ENCODE results near the gene ZNF500. TPM values are rescaled to one million over a fixed set of nuclear protein-coding genes. Genes with fewer than 3 reads are reported as not detected.

ZNF500 gene
- total and polyA plus RNA-seq, 10 of the 15 experiments (the other 5 are each of a cell fraction or from before 2014, with no cell fraction given) = 0.99 to 13.1 (median 5.5) TPM

DNA sequence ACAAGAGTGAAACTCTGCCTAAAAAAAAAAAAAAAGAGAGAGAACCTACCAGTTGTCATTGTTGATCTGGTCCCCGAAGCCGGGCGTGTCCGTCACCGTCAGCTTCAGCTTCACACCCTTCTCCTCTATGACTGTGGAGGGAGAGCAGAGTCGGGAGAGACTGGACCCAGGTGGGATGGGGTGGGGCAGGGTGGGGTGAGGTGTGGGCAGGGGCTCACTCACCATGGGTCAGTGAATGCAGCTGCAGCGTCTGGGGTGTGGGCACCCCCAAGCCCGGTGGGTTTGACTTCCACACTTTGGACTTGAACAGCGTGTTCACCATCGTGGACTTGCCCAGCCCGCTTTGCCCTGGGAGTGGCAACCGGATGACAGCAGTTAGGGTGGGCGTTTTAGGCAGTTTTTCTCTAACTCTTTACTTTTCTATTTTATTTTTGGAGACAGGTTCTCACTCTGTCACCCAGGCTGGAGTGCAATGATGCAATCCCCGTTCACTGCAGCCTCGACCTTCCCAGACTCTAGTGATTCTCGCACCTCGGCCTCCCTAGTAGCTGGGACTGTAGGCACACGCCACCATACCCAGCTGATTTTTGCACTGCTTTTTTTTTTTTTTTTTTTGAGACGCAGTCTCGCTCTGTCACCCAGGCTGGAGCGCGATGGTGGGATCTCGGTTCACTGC lies 18.9 kb upstream of the ZNF500 start:
- Histone ChIP-seq H4K20me1 (ENCODE audit: control insufficient read depth, insufficient read depth) (no peaks in the 10 kb centered on the region), H3K4me2 (ENCODE audit: control insufficient read depth, insufficient read depth) (no peak overlapping the region), H2AFZ (ENCODE audit: control insufficient read depth, low read depth, low read length) (no peak overlapping the region), H3K36me3 (ENCODE audit: control insufficient read depth in 2 of 2, insufficient read depth in 2 of 2, low read length in 1 of 2) (no peaks in the 10 kb centered on the region), H3K27ac (ENCODE audit: control insufficient read depth, insufficient read depth) (no peak overlapping the region), H3K27me3 (replicated peaks in 1 of 2; ENCODE audit: control insufficient read depth in 2 of 2, insufficient read depth in 2 of 2, low read length in 1 of 2) (no peaks in the 10 kb centered on the region), H3K9ac (ENCODE audit: control insufficient read depth, insufficient read depth, low read length) (no peak overlapping the region), H3K9me3 (replicated peaks; ENCODE audit: control insufficient read depth, insufficient read depth, low read length) (no peaks in the 10 kb centered on the region), H3K4me1 (ENCODE audit: control insufficient read depth, insufficient read depth, low read length) (no peaks in the 10 kb centered on the region), H3K79me2 (ENCODE audit: control insufficient read depth, insufficient read depth, low read length) (no peaks in the 10 kb centered on the region), H3K4me3 (no peak overlapping the region)
- intact Hi-C loops (cut with micrococcal nuclease; ENCODE audit: unreplicated experiment) = no loop called here
- FAIRE-seq (no peak), ATAC-seq (no peak), DNase-seq (ENCODE audit: low read depth, low spot score) (no peak)
- 77% methylated on average over 17 of the region's 23 CpGs for WGBS (ENCODE audit: insufficient coverage, insufficient replicate concordance, low lambda C conversion rate, missing lambda C conversion rate)
- SMC1A ChIA-PET (ENCODE audit: uncharacterized antibody, unreplicated experiment) = no interaction called here
- no peak for TF ChIP-seq MYC (IDR thresholded peaks at IDR 0.05; ENCODE audit: insufficient read depth, insufficient read length, insufficient replicate concordance, low read length, severe bottlenecking)
- TF ChIP-seq WRNIP1 (IDR thresholded peaks at IDR 0.05; ENCODE audit: borderline replicate concordance, low read depth, low read length) = no peak
- TF ChIP-seq JUND (IDR thresholded peaks at IDR 0.05; ENCODE audit: low read depth, low read length) = no peak
- TF ChIP-seq, protein P1, sequence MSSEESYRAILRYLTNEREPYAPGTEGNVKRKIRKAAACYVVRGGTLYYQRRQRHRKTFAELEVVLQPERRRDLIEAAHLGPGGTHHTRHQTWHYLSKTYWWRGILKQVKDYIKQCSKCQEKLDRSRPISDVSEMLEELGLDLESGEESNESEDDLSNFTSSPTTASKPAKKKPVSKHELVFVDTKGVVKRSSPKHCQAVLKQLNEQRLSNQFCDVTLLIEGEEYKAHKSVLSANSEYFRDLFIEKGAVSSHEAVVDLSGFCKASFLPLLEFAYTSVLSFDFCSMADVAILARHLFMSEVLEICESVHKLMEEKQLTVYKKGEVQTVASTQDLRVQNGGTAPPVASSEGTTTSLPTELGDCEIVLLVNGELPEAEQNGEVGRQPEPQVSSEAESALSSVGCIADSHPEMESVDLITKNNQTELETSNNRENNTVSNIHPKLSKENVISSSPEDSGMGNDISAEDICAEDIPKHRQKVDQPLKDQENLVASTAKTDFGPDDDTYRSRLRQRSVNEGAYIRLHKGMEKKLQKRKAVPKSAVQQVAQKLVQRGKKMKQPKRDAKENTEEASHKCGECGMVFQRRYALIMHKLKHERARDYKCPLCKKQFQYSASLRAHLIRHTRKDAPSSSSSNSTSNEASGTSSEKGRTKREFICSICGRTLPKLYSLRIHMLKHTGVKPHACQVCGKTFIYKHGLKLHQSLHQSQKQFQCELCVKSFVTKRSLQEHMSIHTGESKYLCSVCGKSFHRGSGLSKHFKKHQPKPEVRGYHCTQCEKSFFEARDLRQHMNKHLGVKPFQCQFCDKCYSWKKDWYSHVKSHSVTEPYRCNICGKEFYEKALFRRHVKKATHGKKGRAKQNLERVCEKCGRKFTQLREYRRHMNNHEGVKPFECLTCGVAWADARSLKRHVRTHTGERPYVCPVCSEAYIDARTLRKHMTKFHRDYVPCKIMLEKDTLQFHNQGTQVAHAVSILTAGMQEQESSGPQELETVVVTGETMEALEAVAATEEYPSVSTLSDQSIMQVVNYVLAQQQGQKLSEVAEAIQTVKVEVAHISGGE (CRISPR knock-in tag; IDR thresholded peaks at IDR 0.05) = no peak
- TF ChIP-seq PRDM15 (CRISPR knock-in tag; IDR thresholded peaks at IDR 0.05) = no peak
- TF ChIP-seq HCFC1 (IDR thresholded peaks at IDR 0.05; ENCODE audit: low read length) = no peak
- TF ChIP-seq CTCF (IDR thresholded peaks at IDR 0.05 in 2 of 3, conservative IDR thresholded peaks at IDR 0.05 in 1 of 3; ENCODE audit: control insufficient read depth in 2 of 3, extremely low read depth in 1 of 3, insufficient read depth in 1 of 3, low read depth in 3 of 3, low read length in 3 of 3) = no peak
- TF ChIP-seq STAT1 (conservative IDR thresholded peaks at IDR 0.05) = no peak
- TF ChIP-seq HDAC6 (IDR thresholded peaks at IDR 0.05; ENCODE audit: unreplicated experiment) = no peak
- no peak for TF ChIP-seq CBX5 (IDR thresholded peaks at IDR 0.05; ENCODE audit: low read depth)
- TF ChIP-seq TCF3 (IDR thresholded peaks at IDR 0.05; ENCODE audit: borderline replicate concordance, insufficient read depth, low read depth, low read length) = no peak
- in situ Hi-C loops (cut with MboI) = no loop called here
- BruUV-seq (replicated peaks) = no TSS peak
- POLR2A ChIA-PET = no interaction called here
- CTCF ChIA-PET = no interaction called here
- RAD21 ChIA-PET (ENCODE audit: unreplicated experiment) = interaction anchor here (0.6 kb wide), 1 partner anchor 17 kb away, joined by 3 read pairs; no protein-coding TSS in a partner anchor
